Aortic smooth muscle cell (primary cell): ENCODE measurements around the gene AMY1A. TPM values are rescaled to one million over a fixed set of nuclear protein-coding genes. Genes with fewer than 3 reads are reported as not detected.

Experiments
- total RNA-seq: library from RNA; depleted of rRNA; stranded (reverse); fragments of >200 nt; gene quantifications from 2 replicates; pipeline ENCODE4 v1.2.3, GENCODE V29; 2014

Gene AMY1A
- total RNA-seq: not detected in 2 replicates

GRCh38 chr1:103655460-103655859 is at the start of gene AMY1A:
TSS of gene AMY1A (plus strand) at chr1:103655760. CDS start at chr1:103656331, 571 bp downstream.

GRCh38 chr1:103616994-103617477 is 38.5 kb upstream of the AMY1A start, which contains the start of gene AMY2A:
TSS of gene AMY2A (plus strand) at chr1:103617427. CDS start at chr1:103617441, 14 bp downstream.

GRCh38 chr1:103696110-103696509 is 40.5 kb downstream of the AMY1A start, which contains the start of gene AMY1B:
TSS of gene AMY1B (minus strand) at chr1:103696210. CDS start at chr1:103695639, 571 bp downstream.

Other genes with a start within 250 kb of the AMY1A start
- 3.8 and 5.2 TPM in 2 replicates for gene RNPC3, start 130.1 kb upstream of the AMY1A start, total RNA-seq
- 10.0 and 10.6 TPM in 2 replicates for gene AMY2B, start 84.2 kb upstream of the AMY1A start, total RNA-seq
- not detected in 2 replicates for gene AMY2A, start 38.3 kb upstream of the AMY1A start, total RNA-seq
- gene AMY1B, start 40.5 kb downstream of the AMY1A start, total RNA-seq: not detected in 2 replicates
- not detected in 2 replicates for gene AMY1C, start 94.1 kb downstream of the AMY1A start, total RNA-seq